Muscle layer of colon (tissue), 2 donors: ENCODE results near the gene RNF8.

Experiments
- H3K27ac ChIP-seq: one replicate; pipeline ENCODE4 v1.7.0; 2013; ENCODE audit warnings: low read depth, mild to moderate bottlenecking, low read length, moderate library complexity
- H3K27me3 ChIP-seq, 2 donors: one replicate each; pipeline ENCODE4 v1.7.0; 2013; ENCODE audit warnings: low read length in 2 of 2, mild to moderate bottlenecking in 2 of 2; ENCODE audit not compliant: insufficient read depth in 2 of 2, control insufficient read depth in 1 of 2
- H3K36me3 ChIP-seq: one replicate; pipeline ENCODE4 v1.7.0; 2013; ENCODE audit warnings: mild to moderate bottlenecking, low read length; ENCODE audit not compliant: insufficient read depth
- H3K4me1 ChIP-seq: one replicate; pipeline ENCODE4 v1.7.0; 2013; ENCODE audit warnings: mild to moderate bottlenecking, low read length; ENCODE audit not compliant: insufficient read depth
- H3K4me3 ChIP-seq, 2 donors: one replicate each; pipeline ENCODE4 v1.7.0; 2013; ENCODE audit warnings: low read length in 2 of 2, low read depth in 1 of 2, mild to moderate bottlenecking in 1 of 2, moderate library complexity in 1 of 2
- H3K9ac ChIP-seq: one replicate; pipeline ENCODE4 v1.7.0; 2013; ENCODE audit warnings: low read length
- H3K9me3 ChIP-seq: one replicate; pipeline ENCODE4 v1.7.0; 2013; ENCODE audit warnings: mild to moderate bottlenecking, low read length
- donor health status: abdominal sarcoma.
- donor health status: Adenocarcinoma of cecum.

Gene RNF8

GRCh38 chr6:37366910-37367309 lies 13.1 kb downstream of the RNF8 start:
- no peak overlapping the region for H3K27ac ChIP-seq
- H3K4me3 ChIP-seq: no peak overlapping the region
- H3K4me1 ChIP-seq: no peaks in the 10 kb centered on the region
- peaks cover 32% of the 10 kb centered on the region for H3K36me3 ChIP-seq
- H3K9ac ChIP-seq: no peak overlapping the region
- no peaks in the 10 kb centered on the region for H3K9me3 ChIP-seq
- H3K27me3 ChIP-seq: no peaks in the 10 kb centered on the region

GRCh38 chr6:37368961-37369320 lies 15.2 kb downstream of the RNF8 start:
- H3K36me3 ChIP-seq: peaks cover 32% of the 10 kb centered on the region
- no peaks in the 10 kb centered on the region for H3K27me3 ChIP-seq
- no peak overlapping the region for H3K9ac ChIP-seq
- no peak overlapping the region for H3K4me3 ChIP-seq
- no peaks in the 10 kb centered on the region for H3K9me3 ChIP-seq
- H3K4me1 ChIP-seq: no peaks in the 10 kb centered on the region
- no peak overlapping the region for H3K27ac ChIP-seq

- Histone ChIP-seq H3K27ac (no peak overlapping the region), H3K4me3 (no peak overlapping the region), H3K27me3 (no peaks in the 10 kb centered on the region), H3K4me1 (no peaks in the 10 kb centered on the region), H3K36me3 (peaks cover 33% of the 10 kb centered on the region), H3K9ac (no peak overlapping the region), H3K9me3 (no peaks in the 10 kb centered on the region)
These were observed 15.8 kb downstream of the RNF8 start for GRCh38 chr6:37369321-37370201.

- Histone ChIP-seq H3K27ac (no peak overlapping the region), H3K9ac (no peak overlapping the region), H3K36me3 (peaks cover 47% of the 10 kb centered on the region), H3K9me3 (no peaks in the 10 kb centered on the region), H3K4me3 (no peak overlapping the region), H3K27me3 (no peaks in the 10 kb centered on the region), H3K4me1 (no peaks in the 10 kb centered on the region)
These were observed 17.6 kb downstream of the RNF8 start for GRCh38 chr6:37371154-37372083.

- Histone ChIP-seq H3K4me3 (no peak overlapping the region), H3K27ac (no peak overlapping the region), H3K36me3 (peaks cover 51% of the 10 kb centered on the region), H3K4me1 (no peaks in the 10 kb centered on the region), H3K9ac (no peak overlapping the region), H3K27me3 (no peaks in the 10 kb centered on the region), H3K9me3 (no peaks in the 10 kb centered on the region)
These were observed 18.3 kb downstream of the RNF8 start for GRCh38 chr6:37372116-37372515.

- Histone ChIP-seq H3K36me3 (peaks cover 53% of the 10 kb centered on the region), H3K9me3 (no peaks in the 10 kb centered on the region), H3K27me3 (no peaks in the 10 kb centered on the region), H3K27ac (no peak overlapping the region), H3K4me1 (no peaks in the 10 kb centered on the region), H3K9ac (no peak overlapping the region), H3K4me3 (no peak overlapping the region)
These were observed 20.2 kb downstream of the RNF8 start for GRCh38 chr6:37373822-37374471.

- Histone ChIP-seq H3K4me1 (no peaks in the 10 kb centered on the region), H3K36me3 (peaks cover 39% of the 10 kb centered on the region), H3K9ac (no peak overlapping the region), H3K27me3 (no peaks in the 10 kb centered on the region), H3K4me3 (no peak overlapping the region), H3K9me3 (no peaks in the 10 kb centered on the region), H3K27ac (no peak overlapping the region)
These were observed 21.6 kb downstream of the RNF8 start for GRCh38 chr6:37375376-37375775.

GRCh38 chr6:37376078-37376743 lies 22.4 kb downstream of the RNF8 start:
- Histone ChIP-seq H3K4me1 (no peaks in the 10 kb centered on the region), H3K27me3 (no peaks in the 10 kb centered on the region), H3K9me3 (no peaks in the 10 kb centered on the region), H3K27ac (no peak overlapping the region), H3K36me3 (peaks cover 31% of the 10 kb centered on the region), H3K9ac (no peak overlapping the region), H3K4me3 (no peak overlapping the region)

- Histone ChIP-seq H3K27ac (no peak overlapping the region), H3K9ac (no peak overlapping the region), H3K9me3 (no peaks in the 10 kb centered on the region), H3K4me3 (no peak overlapping the region), H3K36me3 (peaks cover 22% of the 10 kb centered on the region), H3K4me1 (no peaks in the 10 kb centered on the region), H3K27me3 (no peaks in the 10 kb centered on the region)
These were observed 27.8 kb downstream of the RNF8 start for GRCh38 chr6:37381579-37381978.

GRCh38 chr6:37382994-37383765 lies 29.4 kb downstream of the RNF8 start:
- H3K36me3 ChIP-seq: peaks cover 15% of the 10 kb centered on the region

More at GRCh38 chr6:37382994-37383765, 29.4 kb downstream of the RNF8 start:
- Histone ChIP-seq H3K27me3 (no peaks in the 10 kb centered on the region), H3K9ac (no peak overlapping the region), H3K9me3 (no peaks in the 10 kb centered on the region), H3K27ac (no peak overlapping the region), H3K4me1 (no peaks in the 10 kb centered on the region), H3K4me3 (no peak overlapping the region)
